Lung (tissue), 12 donors: ENCODE data around the gene RSPRY1. TPM values are rescaled to one million over a fixed set of nuclear protein-coding genes. Genes with fewer than 3 reads are reported as not detected.

Source experiments
- ATAC-seq: fragments of 200-7000 bp; cut with Tn5 transposase; one replicate; pipeline ENCODE4 v1.9.1; 2020; ENCODE audit warnings: moderate number of reproducible peaks; ENCODE audit not compliant: insufficient read depth, low FRiP score
- DNase-seq, 3 donors: peaks; one replicate each; pipeline ENCODE4 v3.0.0-alpha.2; 2013 to 2017
- H3K27ac ChIP-seq, 2 donors: one replicate each; pipeline ENCODE4 v1.5.1; 2013; ENCODE audit warnings: mild to moderate bottlenecking in 2 of 2, moderate library complexity in 2 of 2, control low read depth in 1 of 2, inconsistent platforms in 1 of 2, low read depth in 1 of 2, low read length in 1 of 2
- H3K27me3 ChIP-seq, 3 donors: one replicate each; pipeline ENCODE4 v1.5.1; 2013; ENCODE audit warnings: low read length in 2 of 3; ENCODE audit not compliant: control insufficient read depth in 3 of 3, insufficient read depth in 3 of 3
- H3K36me3 ChIP-seq, 4 donors: one replicate each; pipeline ENCODE4 v1.5.1; 2013; ENCODE audit warnings: low read length in 4 of 4, mild to moderate bottlenecking in 1 of 4, moderate library complexity in 1 of 4; ENCODE audit not compliant: control insufficient read depth in 4 of 4, insufficient read depth in 4 of 4
- H3K4me1 ChIP-seq, 5 donors: one replicate each; pipeline ENCODE4 v1.5.1; 2013; ENCODE audit warnings: low read length in 5 of 5, mild to moderate bottlenecking in 2 of 5, moderate library complexity in 1 of 5; ENCODE audit not compliant: control insufficient read depth in 5 of 5, insufficient read depth in 5 of 5
- H3K4me3 ChIP-seq: one replicate; pipeline ENCODE4 v1.5.1; 2013; ENCODE audit warnings: mild to moderate bottlenecking, control low read depth, moderate library complexity
- H3K9ac ChIP-seq, 2 donors: one replicate each; pipeline ENCODE4 v1.5.1; 2013; ENCODE audit warnings: low read length in 2 of 2, control low read depth in 1 of 2; ENCODE audit not compliant: insufficient read depth in 1 of 2
- H3K9me3 ChIP-seq, 4 donors: one replicate each; pipeline ENCODE4 v1.5.1; 2013; ENCODE audit warnings: low read length in 3 of 4, mild to moderate bottlenecking in 1 of 4, moderate library complexity in 1 of 4; ENCODE audit not compliant: control insufficient read depth in 4 of 4, insufficient read depth in 3 of 4
- WGBS, 2 donors: extraction: QIAGEN DNeasy Blood & Tissue Kit; methylation state at CpG; one replicate each; pipeline ENCODE4 v1.1.7; 2013; 5-methylcytosine and 5-hydroxymethylcytosine counted together
- polyA plus RNA-seq, 2 donors: library from polyadenylated mRNA; stranded (reverse); fragments of 200-250 nt; gene quantifications; one replicate each; pipeline ENCODE4 v1.2.1, GENCODE V29; 2013
- total RNA-seq, 2 donors: library from RNA; depleted of rRNA in 1 of 2; stranded (reverse); fragments of >200 nt in 1 of 2; gene quantifications; one replicate each; pipeline ENCODE4 v1.2.1, GENCODE V29; 2014 to 2021
- TF ChIP-seq, protein P1 (sequence below): IDR thresholded peaks from 2 replicates; pipeline ENCODE4 v1.5.1; 2012; ENCODE audit warnings: mild to moderate bottlenecking; ENCODE audit errors: control extremely low read depth, extremely low read depth
- donor health status: control.
- donor health status: control.
- donor health status: Bipolar disorder and iron deficiency.
- donor health status: healthy.
- donor health status: DM: yes; HTN: yes; CAD: no.

RSPRY1 gene
- total and polyA plus RNA-seq, 4 donors: 10.5 to 71.7 (median 25.2) TPM

DNA sequence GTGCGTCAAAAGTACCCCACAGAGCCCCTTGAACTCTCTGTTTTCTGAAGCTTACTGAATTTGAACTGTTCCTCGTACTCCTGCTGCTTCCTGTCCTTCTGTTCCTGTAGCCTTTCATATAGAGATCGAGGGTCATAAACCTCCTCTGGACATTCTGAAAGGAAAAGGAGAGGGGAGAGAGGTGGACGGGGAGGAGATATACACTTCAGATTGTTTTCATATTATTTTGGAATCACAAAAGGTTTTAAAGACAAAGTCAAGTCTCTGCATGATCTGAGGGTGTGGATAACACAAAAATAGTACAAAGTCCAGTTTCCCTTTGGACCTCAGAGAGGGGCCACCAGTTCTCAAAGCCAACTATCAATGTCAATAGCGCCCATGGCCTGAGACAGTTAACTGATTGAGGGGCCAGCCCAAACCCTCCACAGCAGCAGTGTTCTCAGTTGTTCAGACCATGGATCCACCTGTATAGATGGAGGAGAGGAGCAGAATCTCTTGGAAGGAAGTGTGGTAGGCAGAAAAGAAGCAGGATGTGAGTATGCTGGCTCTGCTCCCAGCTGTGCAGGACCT lies 13.3 kb upstream of the RSPRY1 start:
- peaks cover 11 to 27% (median 21%) of the 10 kb centered on the region in 4 donors for H3K36me3 ChIP-seq
- no peaks in the 10 kb centered on the region for H3K9me3 ChIP-seq
- peaks cover 0 to 12% (median 5%) of the 10 kb centered on the region in 5 donors for H3K4me1 ChIP-seq
- 81 to 85% methylated on average over 5 of the region's 5 CpGs for WGBS, 2 donors
- no peaks in the 10 kb centered on the region for H3K27me3 ChIP-seq
- DNase-seq (no peak), ATAC-seq (no peak)
- H3K27ac ChIP-seq: no peak overlapping the region
- no peak overlapping the region for H3K9ac ChIP-seq
- no peak overlapping the region for H3K4me3 ChIP-seq
- TF ChIP-seq, protein P1, sequence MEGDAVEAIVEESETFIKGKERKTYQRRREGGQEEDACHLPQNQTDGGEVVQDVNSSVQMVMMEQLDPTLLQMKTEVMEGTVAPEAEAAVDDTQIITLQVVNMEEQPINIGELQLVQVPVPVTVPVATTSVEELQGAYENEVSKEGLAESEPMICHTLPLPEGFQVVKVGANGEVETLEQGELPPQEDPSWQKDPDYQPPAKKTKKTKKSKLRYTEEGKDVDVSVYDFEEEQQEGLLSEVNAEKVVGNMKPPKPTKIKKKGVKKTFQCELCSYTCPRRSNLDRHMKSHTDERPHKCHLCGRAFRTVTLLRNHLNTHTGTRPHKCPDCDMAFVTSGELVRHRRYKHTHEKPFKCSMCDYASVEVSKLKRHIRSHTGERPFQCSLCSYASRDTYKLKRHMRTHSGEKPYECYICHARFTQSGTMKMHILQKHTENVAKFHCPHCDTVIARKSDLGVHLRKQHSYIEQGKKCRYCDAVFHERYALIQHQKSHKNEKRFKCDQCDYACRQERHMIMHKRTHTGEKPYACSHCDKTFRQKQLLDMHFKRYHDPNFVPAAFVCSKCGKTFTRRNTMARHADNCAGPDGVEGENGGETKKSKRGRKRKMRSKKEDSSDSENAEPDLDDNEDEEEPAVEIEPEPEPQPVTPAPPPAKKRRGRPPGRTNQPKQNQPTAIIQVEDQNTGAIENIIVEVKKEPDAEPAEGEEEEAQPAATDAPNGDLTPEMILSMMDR: no peak

DNA sequence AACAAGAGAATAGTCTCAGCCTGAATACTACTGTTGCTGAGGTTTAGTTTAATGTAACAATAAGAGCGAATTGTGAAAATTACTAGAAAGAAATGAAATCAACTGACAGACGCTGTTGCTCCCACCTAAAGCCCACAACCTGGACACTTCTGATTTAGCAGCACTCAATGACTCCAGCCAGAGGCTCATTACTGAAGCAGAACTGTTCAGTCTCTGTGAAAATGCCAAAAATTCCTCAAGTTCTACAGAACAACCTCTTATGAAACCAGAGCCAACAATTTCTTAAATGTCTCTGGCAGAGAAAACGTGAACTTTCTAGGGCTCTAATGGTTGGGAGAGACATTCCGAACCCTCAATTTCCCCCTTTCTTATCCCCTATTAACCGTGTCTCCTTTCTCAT lies 10.2 kb upstream of the RSPRY1 start:
- peaks cover 11 to 22% (median 17%) of the 10 kb centered on the region in 4 donors for H3K36me3 ChIP-seq
- 62 to 80% methylated on average over 5 of the region's 5 CpGs for WGBS, 2 donors
- TF ChIP-seq, protein P1: no peak
- H3K9me3 ChIP-seq: no peaks in the 10 kb centered on the region
- H3K4me1 ChIP-seq: peaks cover 0 to 19% (median 8%) of the 10 kb centered on the region in 5 donors
- no peak overlapping the region for H3K27ac ChIP-seq
- ATAC-seq (no peak), DNase-seq (peak in 2 of 3 donors; percentile 49 to 73)
- peak overlapping the region in 1 of 2 donors; percentile 17 for H3K9ac ChIP-seq
- H3K27me3 ChIP-seq: no peaks in the 10 kb centered on the region
- no peak overlapping the region for H3K4me3 ChIP-seq

DNA sequence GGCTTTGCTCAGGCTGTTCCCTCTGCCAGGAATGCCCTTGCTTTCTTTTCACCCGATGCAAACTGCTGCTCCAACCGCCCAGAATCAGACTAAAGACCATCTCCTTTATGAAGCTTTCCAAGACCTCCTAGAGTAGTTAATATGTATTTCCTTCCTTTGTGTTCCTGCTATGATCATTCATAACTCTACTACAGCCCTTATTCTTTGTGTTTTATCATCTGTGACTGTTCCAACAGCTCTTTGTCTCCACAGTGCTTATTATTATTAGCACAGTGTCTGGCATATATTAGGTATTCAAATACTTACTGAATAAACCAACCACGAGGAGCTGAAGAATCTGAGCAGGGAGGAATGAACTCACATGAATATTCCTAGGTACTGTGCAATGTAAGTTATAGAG lies 7.9 kb upstream of the RSPRY1 start:
- WGBS, 2 donors: 59 to 70% methylated on average over 3 of the region's 3 CpGs
- Histone ChIP-seq H3K9ac (no peak overlapping the region), H3K4me3 (no peak overlapping the region), H3K4me1 (peaks cover 0 to 19% (median 8%) of the 10 kb centered on the region in 5 donors), H3K27ac (no peak overlapping the region), H3K27me3 (no peaks in the 10 kb centered on the region), H3K36me3 (peaks cover 0 to 3% (median 1%) of the 10 kb centered on the region in 4 donors), H3K9me3 (no peaks in the 10 kb centered on the region)
- TF ChIP-seq, protein P1: no peak
- DNase-seq (no peak), ATAC-seq (no peak)

DNA sequence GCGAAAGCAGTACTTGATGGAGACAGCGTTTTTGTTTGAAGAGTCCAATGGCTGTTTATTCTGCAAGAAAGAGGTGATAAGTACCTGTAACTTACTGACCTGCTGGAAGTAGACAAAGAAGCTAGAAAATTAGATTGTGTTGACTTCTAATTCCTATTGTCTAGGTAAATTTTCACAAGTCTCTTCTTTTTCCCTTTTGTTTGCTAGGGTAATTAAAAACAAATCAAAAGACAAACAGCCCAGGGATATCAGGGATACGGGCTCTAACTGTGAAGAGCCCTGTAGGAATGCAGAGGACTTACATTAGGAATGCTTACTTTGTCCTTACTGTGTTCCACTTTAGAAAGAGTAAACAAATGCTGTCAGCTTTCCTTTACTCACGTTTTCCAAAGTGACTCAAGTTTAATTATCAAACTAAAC lies 7.3 kb upstream of the RSPRY1 start:
- Histone ChIP-seq H3K4me3 (no peak overlapping the region), H3K9ac (no peak overlapping the region), H3K27ac (no peak overlapping the region), H3K4me1 (peaks cover 0 to 19% (median 8%) of the 10 kb centered on the region in 5 donors), H3K36me3 (peaks cover 0 to 2% (median 0%) of the 10 kb centered on the region in 4 donors), H3K27me3 (no peaks in the 10 kb centered on the region), H3K9me3 (no peaks in the 10 kb centered on the region)
- WGBS, 2 donors: 47 to 77% methylated on average over 4 of the region's 4 CpGs
- DNase-seq (no peak), ATAC-seq (no peak)
- TF ChIP-seq, protein P1: no peak
